DOHH2 (cell line): ENCODE results near the gene UBASH3A.

Source experiments
- EZH2phosphoT487 ChIP-seq: fragments of 200-600 bp; sonication (generic); IDR thresholded peaks from 2 replicates; pipeline ENCODE4 v1.6.1; 2017; ENCODE audit warnings: borderline replicate concordance, mild to moderate bottlenecking, antibody characterized with exemption, low read length, moderate library complexity, mixed read lengths
- TF ChIP-seq, protein P1 (sequence below): fragments of 200-600 bp; sonication (generic); IDR thresholded peaks from one replicate; pipeline ENCODE4 v1.5.1; 2014; ENCODE audit warnings: antibody characterized with exemption, mild to moderate bottlenecking, low read depth, low read length; ENCODE audit not compliant: poor library complexity, severe bottlenecking

DNA sequence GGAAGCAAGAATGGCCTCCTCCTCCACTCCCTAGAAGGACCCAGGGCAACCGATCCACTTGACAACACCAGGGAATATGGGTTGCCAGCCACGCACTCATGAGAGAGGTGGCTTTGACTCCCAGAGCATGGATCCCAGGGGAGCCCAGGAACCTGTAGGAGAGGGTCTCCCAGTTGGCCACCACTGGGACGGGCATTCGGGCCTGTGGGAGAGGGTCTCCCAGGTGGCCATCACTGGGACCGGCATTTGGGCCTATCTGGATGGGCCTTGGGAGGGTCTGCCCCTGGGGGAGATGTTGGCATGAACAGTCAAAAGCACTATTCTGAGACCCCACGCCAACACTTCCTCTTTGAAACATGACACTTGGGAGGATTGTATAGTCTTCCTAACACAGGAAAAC is 37.9 kb upstream of the UBASH3A start:
- TF ChIP-seq EZH2phosphoT487 = no peak
- TF ChIP-seq, protein P1, sequence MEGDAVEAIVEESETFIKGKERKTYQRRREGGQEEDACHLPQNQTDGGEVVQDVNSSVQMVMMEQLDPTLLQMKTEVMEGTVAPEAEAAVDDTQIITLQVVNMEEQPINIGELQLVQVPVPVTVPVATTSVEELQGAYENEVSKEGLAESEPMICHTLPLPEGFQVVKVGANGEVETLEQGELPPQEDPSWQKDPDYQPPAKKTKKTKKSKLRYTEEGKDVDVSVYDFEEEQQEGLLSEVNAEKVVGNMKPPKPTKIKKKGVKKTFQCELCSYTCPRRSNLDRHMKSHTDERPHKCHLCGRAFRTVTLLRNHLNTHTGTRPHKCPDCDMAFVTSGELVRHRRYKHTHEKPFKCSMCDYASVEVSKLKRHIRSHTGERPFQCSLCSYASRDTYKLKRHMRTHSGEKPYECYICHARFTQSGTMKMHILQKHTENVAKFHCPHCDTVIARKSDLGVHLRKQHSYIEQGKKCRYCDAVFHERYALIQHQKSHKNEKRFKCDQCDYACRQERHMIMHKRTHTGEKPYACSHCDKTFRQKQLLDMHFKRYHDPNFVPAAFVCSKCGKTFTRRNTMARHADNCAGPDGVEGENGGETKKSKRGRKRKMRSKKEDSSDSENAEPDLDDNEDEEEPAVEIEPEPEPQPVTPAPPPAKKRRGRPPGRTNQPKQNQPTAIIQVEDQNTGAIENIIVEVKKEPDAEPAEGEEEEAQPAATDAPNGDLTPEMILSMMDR = no peak
